Psoas muscle (tissue), 8 donors: ENCODE measurements around the gene NPNT. TPM values are rescaled to one million over a fixed set of nuclear protein-coding genes. Genes with fewer than 3 reads are reported as not detected.

Experiments used
- ATAC-seq, 4 donors: fragments of 200-7000 bp; cut with Tn5 transposase; one replicate each; pipeline ENCODE4 v1.9.1; 2020; ENCODE audit warnings: moderate library complexity in 3 of 4, mild to moderate bottlenecking in 2 of 4
- DNase-seq, 2 donors: peaks; one replicate each; pipeline ENCODE4 v3.0.0-alpha.2; 2020
- H3K27ac ChIP-seq: fragments of 200-600 bp; one replicate; pipeline ENCODE4 v1.8.0; 2022
- H3K27me3 ChIP-seq, 3 donors: fragments of 200-600 bp in 1 of 3; one replicate each; pipeline versions ENCODE4 v1.6.1 to v1.8.0; 2013 to 2022; ENCODE audit warnings: low read length in 2 of 3, mild to moderate bottlenecking in 2 of 3, moderate library complexity in 1 of 3; ENCODE audit not compliant: insufficient read depth in 3 of 3
- H3K36me3 ChIP-seq, 2 donors: fragments of 200-600 bp in 1 of 2; one replicate each; pipeline versions ENCODE4 v1.6.1 to v1.8.0; 2013 to 2022; ENCODE audit warnings: low read depth in 1 of 2, mild to moderate bottlenecking in 1 of 2, moderate library complexity in 1 of 2; ENCODE audit not compliant: insufficient read depth in 1 of 2
- H3K4me1 ChIP-seq: fragments of 200-600 bp; one replicate; pipeline ENCODE4 v1.8.0; 2022
- H3K4me3 ChIP-seq: fragments of 200-600 bp; one replicate; pipeline ENCODE4 v1.8.0; 2022; ENCODE audit warnings: mild to moderate bottlenecking
- H3K9me3 ChIP-seq: fragments of 200-600 bp; one replicate; pipeline ENCODE4 v1.8.0; 2022
- WGBS, 3 donors: extraction: QIAGEN DNeasy Blood & Tissue Kit; methylation state at CpG; one replicate each; pipeline versions ENCODE4 v1.1.6 to v1.1.7; 2013; 5-methylcytosine and 5-hydroxymethylcytosine counted together
- intact Hi-C, 2 donors: fragments of 100-400 bp; cut with DNase I; formaldehyde crosslinking; loops; one replicate each; pipeline versions ENCODE4 v1.11.0 to v1.14.2; 2022
- polyA plus RNA-seq, 3 donors: library from polyadenylated mRNA; stranded (reverse); fragments of 200-250 nt; gene quantifications; one replicate each; pipeline ENCODE4 v1.2.3, GENCODE V29; 2013
- total RNA-seq, 4 donors: library from RNA; stranded (reverse); fragmentation: NEBNext Ultra II Directional in 2 of 4; extraction: Animal tissue kit (Norgen Biotek cat#: 25700) in 2 of 4; gene quantifications; one replicate each; pipeline versions ENCODE4 v1.2.1 to v1.2.4, GENCODE V29; 2021 to 2023
- TF ChIP-seq, protein P1 (sequence below): fragments of 200-600 bp; IDR thresholded peaks from one replicate; pipeline ENCODE4 v1.8.0; 2022; ENCODE audit warnings: antibody characterized with exemption
- donor health status: healthy with polysubstance abuse.
- donor health status: DM: no; HTN: no; CAD: no; lungs with moderate emphysema.
- donor health status: Bipolar disorder and iron deficiency.
- donor health status: healthy.
- donor health status: DM: yes; HTN: yes; CAD: no.
- donor health status: DM: no; HTN: no; CAD: no.
- donor health status: DM: no; HTN: no; CAD: no.
- donor health status: DM: yes; HTN: yes; CAD: no.

Gene NPNT
- total and polyA plus RNA-seq, 7 donors: 0.98 to 18.8 (median 4.1) TPM

DNA sequence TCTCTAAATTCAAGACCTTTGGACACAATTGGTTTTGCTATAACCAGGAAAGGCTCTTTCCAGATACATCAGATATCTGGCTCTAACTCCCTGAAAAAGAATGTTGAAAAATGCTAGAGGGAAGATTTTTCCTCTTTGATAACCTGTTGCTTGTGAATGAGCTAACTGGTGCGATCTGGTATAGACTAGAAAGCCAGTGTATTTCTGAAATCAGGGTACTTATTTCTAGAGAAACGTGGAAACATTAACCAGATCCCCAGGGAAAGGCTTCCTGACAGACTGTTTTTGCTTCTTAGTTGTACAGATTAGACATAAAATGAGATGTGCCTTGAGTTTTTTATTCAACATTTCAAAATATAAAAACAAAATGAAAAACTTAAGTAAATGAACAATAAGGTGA is 107.7 kb downstream of the NPNT start:
- WGBS, 3 donors: 61 to 62% (median 62%) methylated on average over 2 of the region's 2 CpGs
- Histone ChIP-seq H3K36me3 (no peaks in the 10 kb centered on the region), H3K4me3 (no peak overlapping the region), H3K27ac (no peak overlapping the region), H3K9me3 (no peaks in the 10 kb centered on the region), H3K4me1 (no peaks in the 10 kb centered on the region), H3K27me3 (no peaks in the 10 kb centered on the region)
- TF ChIP-seq, protein P1, sequence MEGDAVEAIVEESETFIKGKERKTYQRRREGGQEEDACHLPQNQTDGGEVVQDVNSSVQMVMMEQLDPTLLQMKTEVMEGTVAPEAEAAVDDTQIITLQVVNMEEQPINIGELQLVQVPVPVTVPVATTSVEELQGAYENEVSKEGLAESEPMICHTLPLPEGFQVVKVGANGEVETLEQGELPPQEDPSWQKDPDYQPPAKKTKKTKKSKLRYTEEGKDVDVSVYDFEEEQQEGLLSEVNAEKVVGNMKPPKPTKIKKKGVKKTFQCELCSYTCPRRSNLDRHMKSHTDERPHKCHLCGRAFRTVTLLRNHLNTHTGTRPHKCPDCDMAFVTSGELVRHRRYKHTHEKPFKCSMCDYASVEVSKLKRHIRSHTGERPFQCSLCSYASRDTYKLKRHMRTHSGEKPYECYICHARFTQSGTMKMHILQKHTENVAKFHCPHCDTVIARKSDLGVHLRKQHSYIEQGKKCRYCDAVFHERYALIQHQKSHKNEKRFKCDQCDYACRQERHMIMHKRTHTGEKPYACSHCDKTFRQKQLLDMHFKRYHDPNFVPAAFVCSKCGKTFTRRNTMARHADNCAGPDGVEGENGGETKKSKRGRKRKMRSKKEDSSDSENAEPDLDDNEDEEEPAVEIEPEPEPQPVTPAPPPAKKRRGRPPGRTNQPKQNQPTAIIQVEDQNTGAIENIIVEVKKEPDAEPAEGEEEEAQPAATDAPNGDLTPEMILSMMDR: no peak
- ATAC-seq (no peak), DNase-seq (no peak)
- intact Hi-C loops: no loop called here

DNA sequence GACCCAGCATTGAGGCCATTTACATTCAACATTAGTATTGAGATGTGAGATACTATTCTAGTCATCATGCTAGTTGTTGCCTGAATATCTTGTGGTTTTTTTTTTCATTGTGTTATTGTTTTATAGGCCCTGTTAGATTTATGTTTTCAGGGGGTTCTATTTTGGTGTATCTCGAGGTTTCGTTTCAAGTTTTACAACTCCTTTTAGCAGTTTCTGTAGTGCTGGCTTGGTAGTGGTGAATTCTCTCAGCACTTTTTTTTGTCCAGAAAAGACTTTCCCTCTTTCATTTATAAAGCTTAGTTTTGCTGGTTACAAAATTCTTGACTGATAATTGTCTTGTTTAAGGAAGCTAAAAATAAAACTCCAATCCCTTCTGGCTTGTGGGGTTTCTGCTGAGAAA is 115.5 kb downstream of the NPNT start:
- ATAC-seq (no peak), DNase-seq (no peak)
- Histone ChIP-seq H3K27me3 (no peaks in the 10 kb centered on the region), H3K27ac (no peak overlapping the region), H3K9me3 (peaks cover 16% of the 10 kb centered on the region), H3K4me3 (no peak overlapping the region), H3K36me3 (no peaks in the 10 kb centered on the region), H3K4me1 (no peaks in the 10 kb centered on the region)
- whole genome bisulfite sequencing, 3 donors: 91 to 94% (median 91%) methylated on average over 2 of the region's 2 CpGs
- intact Hi-C loops: no loop called here
- TF ChIP-seq, protein P1: no peak

DNA sequence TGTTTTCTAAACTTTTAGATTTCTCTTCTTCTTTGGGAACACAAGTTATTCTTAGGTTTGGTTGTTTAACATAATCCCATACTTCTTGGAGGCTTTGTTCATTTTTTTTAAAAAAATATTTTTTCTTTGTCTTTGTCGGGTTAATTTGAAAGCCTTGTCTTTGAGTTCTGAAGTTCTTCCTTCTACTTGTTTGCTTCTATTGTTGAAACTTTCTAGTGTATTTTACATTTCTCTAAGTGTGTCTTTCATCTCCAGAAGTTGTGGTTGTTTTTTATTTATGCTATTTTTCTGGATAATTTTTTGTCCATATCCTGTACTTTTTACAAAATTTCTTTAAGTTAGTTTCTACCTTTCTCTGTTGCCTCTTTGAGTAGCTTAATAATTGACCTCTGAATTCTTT is 116.1 kb downstream of the NPNT start:
- H3K36me3 ChIP-seq: no peaks in the 10 kb centered on the region

DNA sequence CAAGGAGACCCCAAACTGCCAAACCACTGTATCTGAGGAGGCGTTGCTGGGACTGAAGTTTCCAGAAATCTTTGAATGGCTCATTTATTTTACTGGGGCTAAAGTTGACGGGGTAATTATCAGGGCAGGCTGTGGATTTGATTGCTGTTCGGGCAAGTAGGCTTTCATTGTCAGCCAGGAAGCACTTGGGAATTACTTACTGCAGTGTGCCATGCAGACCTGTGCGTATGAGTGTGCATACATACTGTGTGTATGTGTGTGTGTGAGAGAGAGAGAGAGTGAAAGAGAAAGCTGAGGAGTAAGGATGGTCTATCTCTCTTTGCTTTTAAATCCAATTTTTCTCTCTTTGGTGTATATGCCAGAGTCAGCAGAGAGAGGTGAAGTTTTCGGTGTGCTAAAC is 122.7 kb downstream of the NPNT start:
- TF ChIP-seq, protein P1: no peak

More for the DNA sequence above, 116.1 kb downstream of the NPNT start:
- Histone ChIP-seq H3K27ac (no peak overlapping the region), H3K9me3 (peaks cover 16% of the 10 kb centered on the region), H3K4me3 (no peak overlapping the region), H3K4me1 (no peaks in the 10 kb centered on the region), H3K27me3 (no peaks in the 10 kb centered on the region)
- intact Hi-C loops: no loop called here
- TF ChIP-seq, protein P1: no peak
- 96 to 100% (median 100%) methylated on average over 1 of the region's 1 CpG for WGBS, 3 donors
- no peak for ATAC-seq
- DNase-seq: no peak

DNA sequence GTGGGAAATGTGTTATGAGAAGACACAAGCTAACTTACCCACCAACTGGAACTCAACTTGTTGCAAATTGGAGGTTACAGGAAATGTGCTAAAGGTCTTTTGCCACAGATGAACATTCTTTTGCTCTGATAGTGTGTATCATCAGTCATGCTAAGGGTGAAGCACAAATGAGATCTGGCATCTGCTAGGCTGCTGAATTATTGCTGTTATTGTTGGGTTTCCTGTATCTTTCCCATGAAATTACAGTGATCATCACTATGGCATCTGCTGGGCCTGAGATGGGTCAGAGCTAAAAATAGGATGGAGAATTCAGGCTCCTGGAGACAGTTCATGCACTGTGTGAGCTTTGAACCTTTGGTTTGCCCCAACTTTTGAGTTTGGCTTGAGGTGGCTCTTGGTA is 124.5 kb downstream of the NPNT start:
- ATAC-seq (peak in 1 of 4 donors; percentile 41), DNase-seq (no peak)
- Histone ChIP-seq H3K27ac (no peak overlapping the region), H3K27me3 (no peaks in the 10 kb centered on the region), H3K36me3 (no peaks in the 10 kb centered on the region), H3K4me3 (no peak overlapping the region), H3K4me1 (no peaks in the 10 kb centered on the region), H3K9me3 (no peaks in the 10 kb centered on the region)
- intact Hi-C loops: no loop called here
- TF ChIP-seq, protein P1: no peak

More for the DNA sequence above, 122.7 kb downstream of the NPNT start:
- no peak for DNase-seq
- Histone ChIP-seq H3K27me3 (no peaks in the 10 kb centered on the region), H3K4me3 (no peak overlapping the region), H3K4me1 (no peaks in the 10 kb centered on the region), H3K9me3 (peaks cover 3% of the 10 kb centered on the region), H3K36me3 (no peaks in the 10 kb centered on the region), H3K27ac (no peak overlapping the region)
- ATAC-seq: no peak
- intact Hi-C loops: no loop called here
- 62 to 79% (median 74%) methylated on average over 5 of the region's 5 CpGs for WGBS, 3 donors
